ENCODE measurements around the gene C1QB. TPM values are rescaled to one million over a fixed set of nuclear protein-coding genes. Genes with fewer than 3 reads are reported as not detected.

C1QB gene, protein sequence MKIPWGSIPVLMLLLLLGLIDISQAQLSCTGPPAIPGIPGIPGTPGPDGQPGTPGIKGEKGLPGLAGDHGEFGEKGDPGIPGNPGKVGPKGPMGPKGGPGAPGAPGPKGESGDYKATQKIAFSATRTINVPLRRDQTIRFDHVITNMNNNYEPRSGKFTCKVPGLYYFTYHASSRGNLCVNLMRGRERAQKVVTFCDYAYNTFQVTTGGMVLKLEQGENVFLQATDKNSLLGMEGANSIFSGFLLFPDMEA
- 10 to 100 TPM; 12.8 to 29.1 TPM for polyA plus RNA-seq

DNA sequence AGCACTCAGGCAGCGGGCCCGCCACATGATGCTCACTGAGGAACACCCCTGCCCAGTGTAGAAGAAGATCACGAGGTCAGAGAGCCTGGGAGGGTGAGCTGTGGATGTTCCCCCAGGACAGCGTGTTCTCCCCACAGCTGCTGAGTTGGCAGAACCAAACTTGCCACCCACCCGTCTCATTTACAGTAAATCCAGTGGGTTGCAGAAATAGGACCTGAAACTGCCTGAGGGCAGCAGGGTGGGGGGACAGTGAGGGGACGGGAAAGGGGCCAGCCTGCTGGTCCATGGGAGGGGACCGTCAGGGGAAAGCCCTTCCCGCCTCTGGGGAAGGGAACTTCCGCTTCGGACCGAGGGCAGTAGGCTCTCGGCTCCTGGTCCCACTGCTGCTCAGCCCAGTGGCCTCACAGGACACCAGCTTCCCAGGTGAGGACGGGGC lies at the start of gene C1QB:
Gene C1QB (plus strand): TSS at position 356 of the 436 bp plus-strand sequence. CDS start 6,227 bp downstream, outside the sequence.
- Histone ChIP-seq H3K4me1 (ENCODE audit: control insufficient read depth in 2 of 2, insufficient read depth in 2 of 2, low read length in 1 of 2) (no peaks in the 10 kb centered on the region), H3K27ac (ENCODE audit: low read depth in 2 of 2, low read length in 1 of 2) (no peak within 1 kb of the TSS), H3K9me3 (ENCODE audit: control insufficient read depth in 2 of 2, insufficient read depth in 1 of 2, low read depth in 1 of 2, low read length in 1 of 2) (no peaks in the 10 kb centered on the region), H3K36me3 (ENCODE audit: control insufficient read depth in 2 of 2, insufficient read depth in 2 of 2, low read length in 1 of 2) (no peaks in the 10 kb centered on the region), H3K4me3 (ENCODE audit: low read depth in 1 of 2, low read length in 2 of 2) (no peak within 1 kb of the TSS), H3K27me3 (ENCODE audit: control insufficient read depth in 1 of 2, insufficient read depth in 2 of 2, low read length in 2 of 2) (no peaks in the 10 kb centered on the region)
- 76 to 81% methylated on average over 13 of the region's 13 CpGs for WGBS, 2 donors

DNA sequence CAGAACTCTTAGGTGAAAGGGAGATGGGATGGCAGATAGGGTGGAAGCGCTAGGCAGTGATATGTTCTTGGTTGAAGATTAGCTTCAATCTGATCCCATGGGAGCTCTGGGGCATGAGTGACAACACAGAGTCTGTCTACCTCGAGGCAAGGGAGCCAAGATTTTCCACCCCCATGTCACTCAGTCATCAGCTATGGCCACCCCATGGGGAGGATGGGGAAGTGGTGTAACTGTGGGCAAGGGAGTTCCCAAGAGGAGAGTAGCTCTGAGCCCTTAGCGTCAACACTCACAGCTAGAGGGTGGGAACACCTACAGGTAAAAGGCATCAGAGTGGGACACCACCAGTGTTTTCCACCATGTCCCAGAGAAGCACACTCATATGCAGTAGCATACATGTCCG lies 46.9 kb upstream of the C1QB start:
- H3K27ac ChIP-seq (ENCODE audit: low read depth in 2 of 2, low read length in 1 of 2): no peak overlapping the region
- no peaks in the 10 kb centered on the region for H3K36me3 ChIP-seq (ENCODE audit: control insufficient read depth in 2 of 2, insufficient read depth in 2 of 2, low read length in 1 of 2)
- no peaks in the 10 kb centered on the region for H3K9me3 ChIP-seq (ENCODE audit: control insufficient read depth in 2 of 2, insufficient read depth in 1 of 2, low read depth in 1 of 2, low read length in 1 of 2)
- H3K4me1 ChIP-seq (ENCODE audit: control insufficient read depth in 2 of 2, insufficient read depth in 2 of 2, low read length in 1 of 2): no peaks in the 10 kb centered on the region
- 49 to 52% methylated on average over 4 of the region's 4 CpGs for WGBS, 2 donors
- no peak overlapping the region for H3K4me3 ChIP-seq (ENCODE audit: low read depth in 1 of 2, low read length in 2 of 2)
- H3K27me3 ChIP-seq (ENCODE audit: control insufficient read depth in 1 of 2, insufficient read depth in 2 of 2, low read length in 2 of 2): no peaks in the 10 kb centered on the region

DNA sequence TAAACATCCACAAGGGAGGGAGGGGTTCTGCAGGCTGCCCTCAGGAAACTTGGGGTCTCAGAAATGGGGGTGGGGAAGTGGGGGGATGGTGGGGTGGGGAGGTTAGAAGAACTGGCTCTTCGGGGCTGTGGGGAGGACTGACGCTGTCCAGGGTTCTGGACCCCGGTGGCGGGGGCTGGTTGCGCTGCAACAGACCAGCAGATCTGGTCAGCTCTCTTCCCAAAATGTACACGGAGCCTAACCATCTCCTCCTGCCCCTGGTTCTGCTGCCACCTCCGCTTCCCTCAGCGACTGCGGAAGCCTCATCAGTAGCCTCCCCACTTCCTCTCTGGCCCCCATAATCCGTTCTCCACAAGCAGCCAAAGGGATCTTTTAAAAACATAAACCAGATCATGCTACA lies 45.9 kb upstream of the C1QB start:
- WGBS, 2 donors: 8 to 11% methylated on average over 10 of the region's 10 CpGs

DNA sequence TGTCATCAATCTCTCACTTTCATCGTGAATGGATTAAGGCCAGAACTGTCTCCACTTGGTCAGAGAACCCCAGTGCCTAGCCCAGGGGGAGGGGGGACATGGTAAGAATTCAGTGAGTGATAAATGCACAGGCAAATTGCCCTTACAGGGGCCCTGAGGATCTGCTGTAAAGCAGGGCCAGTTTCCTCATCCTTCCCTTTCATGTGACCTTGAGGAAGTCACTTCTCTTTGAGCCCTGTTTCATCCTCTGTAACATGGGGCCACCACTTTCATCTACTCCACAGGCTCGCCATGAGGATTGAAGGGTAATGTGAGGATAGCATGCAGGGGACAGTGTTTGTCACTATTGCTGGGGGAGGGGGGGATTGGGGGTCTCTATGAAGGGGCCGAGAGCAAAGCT lies 44.7 kb upstream of the C1QB start:
- no peak overlapping the region for H3K4me3 ChIP-seq (ENCODE audit: low read depth in 1 of 2, low read length in 2 of 2)
- no peaks in the 10 kb centered on the region for H3K4me1 ChIP-seq (ENCODE audit: control insufficient read depth in 2 of 2, insufficient read depth in 2 of 2, low read length in 1 of 2)
- WGBS, 2 donors: 33 to 63% methylated on average over 2 to 3 of the region's 3 CpGs
- H3K27me3 ChIP-seq (ENCODE audit: control insufficient read depth in 1 of 2, insufficient read depth in 2 of 2, low read length in 2 of 2): no peaks in the 10 kb centered on the region
- H3K9me3 ChIP-seq (ENCODE audit: control insufficient read depth in 2 of 2, insufficient read depth in 1 of 2, low read depth in 1 of 2, low read length in 1 of 2): no peaks in the 10 kb centered on the region
- no peaks in the 10 kb centered on the region for H3K36me3 ChIP-seq (ENCODE audit: control insufficient read depth in 2 of 2, insufficient read depth in 2 of 2, low read length in 1 of 2)
- no peak overlapping the region for H3K27ac ChIP-seq (ENCODE audit: low read depth in 2 of 2, low read length in 1 of 2)

More for the DNA sequence above, 45.9 kb upstream of the C1QB start:
- no peaks in the 10 kb centered on the region for H3K27me3 ChIP-seq (ENCODE audit: control insufficient read depth in 1 of 2, insufficient read depth in 2 of 2, low read length in 2 of 2)
- H3K27ac ChIP-seq (ENCODE audit: low read depth in 2 of 2, low read length in 1 of 2): no peak overlapping the region
- no peaks in the 10 kb centered on the region for H3K36me3 ChIP-seq (ENCODE audit: control insufficient read depth in 2 of 2, insufficient read depth in 2 of 2, low read length in 1 of 2)
- H3K4me3 ChIP-seq (ENCODE audit: low read depth in 1 of 2, low read length in 2 of 2): no peak overlapping the region
- no peaks in the 10 kb centered on the region for H3K9me3 ChIP-seq (ENCODE audit: control insufficient read depth in 2 of 2, insufficient read depth in 1 of 2, low read depth in 1 of 2, low read length in 1 of 2)
- H3K4me1 ChIP-seq (ENCODE audit: control insufficient read depth in 2 of 2, insufficient read depth in 2 of 2, low read length in 1 of 2): no peaks in the 10 kb centered on the region

DNA sequence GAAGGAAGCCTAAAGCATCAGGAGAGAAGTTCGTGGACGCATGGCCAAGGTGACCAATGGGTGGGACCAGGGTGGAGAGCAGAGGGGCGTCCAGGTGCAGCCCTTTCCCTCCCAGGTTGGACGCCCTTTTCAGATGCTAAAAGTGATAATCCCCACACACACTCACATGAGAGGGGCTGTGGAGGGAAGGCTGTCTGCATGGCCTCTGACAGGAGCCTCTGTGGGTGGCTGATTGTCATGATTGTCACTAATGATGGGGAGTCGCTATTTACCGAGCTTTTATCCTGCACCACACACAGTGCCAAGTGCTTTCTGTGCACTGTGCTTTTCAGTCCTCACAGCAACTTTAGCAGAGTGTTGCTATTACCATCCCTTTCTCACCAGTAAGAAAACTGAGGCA lies 43.7 kb upstream of the C1QB start:
- H3K4me1 ChIP-seq (ENCODE audit: control insufficient read depth in 2 of 2, insufficient read depth in 2 of 2, low read length in 1 of 2): no peaks in the 10 kb centered on the region
- WGBS, 2 donors: 16 to 23% methylated on average over 6 of the region's 6 CpGs
- H3K27ac ChIP-seq (ENCODE audit: low read depth in 2 of 2, low read length in 1 of 2): no peak overlapping the region
- no peak overlapping the region for H3K4me3 ChIP-seq (ENCODE audit: low read depth in 1 of 2, low read length in 2 of 2)
- H3K27me3 ChIP-seq (ENCODE audit: control insufficient read depth in 1 of 2, insufficient read depth in 2 of 2, low read length in 2 of 2): no peaks in the 10 kb centered on the region
- H3K9me3 ChIP-seq (ENCODE audit: control insufficient read depth in 2 of 2, insufficient read depth in 1 of 2, low read depth in 1 of 2, low read length in 1 of 2): no peaks in the 10 kb centered on the region
- H3K36me3 ChIP-seq (ENCODE audit: control insufficient read depth in 2 of 2, insufficient read depth in 2 of 2, low read length in 1 of 2): no peaks in the 10 kb centered on the region

DNA sequence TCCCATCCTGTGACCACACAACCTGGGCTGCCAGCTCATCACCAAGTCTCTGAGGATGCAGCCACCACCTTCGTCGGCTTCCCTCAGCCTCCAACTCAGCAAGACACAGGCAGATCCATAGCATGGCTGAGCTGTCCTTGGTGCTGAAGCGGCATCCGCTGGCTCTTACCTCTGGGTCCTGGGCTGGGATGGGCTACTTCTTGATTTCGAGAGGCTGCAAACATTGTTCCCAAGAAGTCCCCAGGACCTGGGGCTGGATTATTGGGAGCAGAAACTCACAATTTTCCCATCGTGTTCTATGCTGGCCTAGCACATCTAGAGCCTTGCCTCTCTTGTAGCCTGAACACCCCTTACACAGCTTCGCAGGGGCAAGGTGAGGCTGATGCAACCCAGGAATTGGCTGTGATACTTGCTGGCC lies 41.5 kb upstream of the C1QB start:
- H3K9me3 ChIP-seq (ENCODE audit: control insufficient read depth in 2 of 2, insufficient read depth in 1 of 2, low read depth in 1 of 2, low read length in 1 of 2): no peaks in the 10 kb centered on the region
- H3K36me3 ChIP-seq (ENCODE audit: control insufficient read depth in 2 of 2, insufficient read depth in 2 of 2, low read length in 1 of 2): no peaks in the 10 kb centered on the region
- 19 to 24% methylated on average over 7 of the region's 7 CpGs for WGBS, 2 donors
- H3K27ac ChIP-seq (ENCODE audit: low read depth in 2 of 2, low read length in 1 of 2): no peak overlapping the region
- no peak overlapping the region for H3K4me3 ChIP-seq (ENCODE audit: low read depth in 1 of 2, low read length in 2 of 2)
- no peaks in the 10 kb centered on the region for H3K27me3 ChIP-seq (ENCODE audit: control insufficient read depth in 1 of 2, insufficient read depth in 2 of 2, low read length in 2 of 2)
- no peaks in the 10 kb centered on the region for H3K4me1 ChIP-seq (ENCODE audit: control insufficient read depth in 2 of 2, insufficient read depth in 2 of 2, low read length in 1 of 2)

DNA sequence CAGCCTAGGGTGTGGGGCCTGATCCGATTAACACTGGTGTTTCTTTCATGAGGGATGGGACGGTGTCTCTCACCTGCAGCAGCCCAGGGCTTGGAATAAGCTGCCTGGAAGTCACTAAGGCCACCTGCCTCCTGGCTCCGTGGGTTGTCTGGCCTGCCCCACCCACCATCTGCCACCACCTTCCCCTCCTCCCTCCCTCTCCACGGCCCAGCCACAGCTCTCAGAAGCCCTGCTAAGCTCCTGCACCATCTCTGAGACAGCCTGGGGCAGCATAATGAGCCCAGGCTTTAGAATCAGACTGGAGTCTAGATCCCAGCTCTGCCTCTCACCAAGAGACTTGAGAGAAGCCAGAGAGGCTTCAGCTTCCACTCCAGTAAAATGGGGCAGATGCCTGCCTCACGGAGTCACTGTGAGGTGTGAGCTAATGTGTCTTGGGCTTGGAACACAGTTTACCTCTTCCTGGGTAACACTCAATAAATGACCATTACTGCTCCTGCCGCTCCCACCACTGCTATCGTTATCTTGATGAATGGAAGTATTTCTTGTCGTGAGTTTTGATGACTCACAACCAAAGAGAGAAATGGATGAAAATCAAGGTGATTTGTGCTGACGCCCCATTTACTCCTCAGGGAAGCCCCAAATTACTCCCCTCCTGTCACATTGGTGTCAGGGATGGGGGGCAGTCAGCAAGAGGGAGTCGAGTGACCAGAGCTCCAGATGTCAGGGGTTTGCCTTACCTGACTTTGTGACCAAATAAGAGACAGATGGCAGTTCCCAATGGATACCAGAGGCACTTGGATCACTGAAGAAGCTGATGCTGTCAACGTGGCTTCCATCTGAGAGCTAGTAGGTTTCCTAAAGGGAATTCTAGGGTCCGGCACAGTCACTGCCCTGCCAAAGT lies 40.1 kb upstream of the C1QB start:
- Histone ChIP-seq H3K9me3 (ENCODE audit: control insufficient read depth in 2 of 2, insufficient read depth in 1 of 2, low read depth in 1 of 2, low read length in 1 of 2) (no peaks in the 10 kb centered on the region), H3K27ac (ENCODE audit: low read depth in 2 of 2, low read length in 1 of 2) (no peak overlapping the region), H3K27me3 (ENCODE audit: control insufficient read depth in 1 of 2, insufficient read depth in 2 of 2, low read length in 2 of 2) (no peaks in the 10 kb centered on the region), H3K36me3 (ENCODE audit: control insufficient read depth in 2 of 2, insufficient read depth in 2 of 2, low read length in 1 of 2) (no peaks in the 10 kb centered on the region), H3K4me1 (ENCODE audit: control insufficient read depth in 2 of 2, insufficient read depth in 2 of 2, low read length in 1 of 2) (no peaks in the 10 kb centered on the region), H3K4me3 (ENCODE audit: low read depth in 1 of 2, low read length in 2 of 2) (no peak overlapping the region)
- WGBS, 2 donors: 41 to 42% methylated on average over 12 of the region's 12 CpGs

DNA sequence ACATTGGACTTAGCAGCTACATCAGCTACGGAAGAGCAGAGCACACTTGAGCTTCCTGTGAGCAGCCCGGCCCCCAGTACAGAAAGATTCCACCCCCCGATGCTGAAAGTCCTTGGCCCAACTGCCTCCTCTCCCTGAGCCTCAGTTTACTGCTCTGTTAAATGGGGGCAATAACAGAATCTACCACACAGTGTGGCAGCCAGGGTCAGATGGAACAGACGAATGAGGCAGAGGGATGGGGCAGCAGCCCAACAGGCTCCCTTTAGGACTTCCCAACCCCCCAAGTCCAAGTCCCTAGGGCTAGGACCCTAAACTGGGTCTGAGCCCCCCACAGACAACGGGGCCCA lies 39.5 kb upstream of the C1QB start:
- WGBS, 2 donors: 66 to 69% methylated on average over 5 of the region's 5 CpGs
- Histone ChIP-seq H3K27ac (ENCODE audit: low read depth in 2 of 2, low read length in 1 of 2) (no peak overlapping the region), H3K9me3 (ENCODE audit: control insufficient read depth in 2 of 2, insufficient read depth in 1 of 2, low read depth in 1 of 2, low read length in 1 of 2) (no peaks in the 10 kb centered on the region), H3K4me3 (ENCODE audit: low read depth in 1 of 2, low read length in 2 of 2) (no peak overlapping the region), H3K27me3 (ENCODE audit: control insufficient read depth in 1 of 2, insufficient read depth in 2 of 2, low read length in 2 of 2) (no peaks in the 10 kb centered on the region), H3K36me3 (ENCODE audit: control insufficient read depth in 2 of 2, insufficient read depth in 2 of 2, low read length in 1 of 2) (no peaks in the 10 kb centered on the region), H3K4me1 (ENCODE audit: control insufficient read depth in 2 of 2, insufficient read depth in 2 of 2, low read length in 1 of 2) (no peaks in the 10 kb centered on the region)

DNA sequence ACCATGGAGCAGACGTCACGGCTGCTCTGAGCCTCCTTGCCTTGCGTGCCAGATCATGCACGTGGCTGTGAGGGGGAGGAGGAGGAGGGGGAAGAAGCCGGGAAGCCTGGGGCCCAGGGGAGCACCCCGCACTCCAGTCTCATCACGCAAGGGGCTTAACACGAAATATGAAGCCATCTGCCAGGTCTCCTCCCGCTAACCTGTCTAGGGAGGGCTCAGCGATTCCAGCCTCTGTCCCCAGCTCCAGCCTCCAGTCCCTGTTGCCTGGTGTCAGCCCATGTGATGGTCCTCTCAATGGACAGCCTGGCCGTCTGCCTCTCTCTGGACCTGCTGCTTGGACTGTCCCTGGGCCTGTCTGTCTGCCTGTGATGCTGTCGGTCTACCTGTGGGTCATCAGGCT lies 39.1 kb upstream of the C1QB start:
- Histone ChIP-seq H3K27ac (ENCODE audit: low read depth in 2 of 2, low read length in 1 of 2) (no peak overlapping the region), H3K36me3 (ENCODE audit: control insufficient read depth in 2 of 2, insufficient read depth in 2 of 2, low read length in 1 of 2) (no peaks in the 10 kb centered on the region), H3K4me1 (ENCODE audit: control insufficient read depth in 2 of 2, insufficient read depth in 2 of 2, low read length in 1 of 2) (no peaks in the 10 kb centered on the region), H3K9me3 (ENCODE audit: control insufficient read depth in 2 of 2, insufficient read depth in 1 of 2, low read depth in 1 of 2, low read length in 1 of 2) (no peaks in the 10 kb centered on the region), H3K27me3 (ENCODE audit: control insufficient read depth in 1 of 2, insufficient read depth in 2 of 2, low read length in 2 of 2) (no peaks in the 10 kb centered on the region), H3K4me3 (ENCODE audit: low read depth in 1 of 2, low read length in 2 of 2) (no peak overlapping the region)
- WGBS, 2 donors: 42 to 43% methylated on average over 9 to 12 of the region's 12 CpGs

All from esophagus (tissue), 2 donors.